HEK293T (cell line): Measurements from ENCODE around the gene STIM1.

ENCODE experiments used
- ARNT ChIP-seq: fragments of 450-650 bp; IDR thresholded peaks from 2 replicates; pipeline ENCODE4 v1.6.1; 2017; ENCODE audit warnings: mild to moderate bottlenecking
- BHLHE40 ChIP-seq: fragments of 450-650 bp; IDR thresholded peaks from 2 replicates; pipeline ENCODE4 v1.6.1; 2016; ENCODE audit warnings: mild to moderate bottlenecking, moderate library complexity, borderline replicate concordance
- ELF4 ChIP-seq: fragments of 450-650 bp; IDR thresholded peaks from 2 replicates; pipeline ENCODE4 v1.6.1; 2017; ENCODE audit warnings: antibody characterized with exemption
- FOXA1 ChIP-seq: fragments of 450-650 bp; IDR thresholded peaks from 2 replicates; pipeline ENCODE4 v1.6.1; 2016; ENCODE audit warnings: mild to moderate bottlenecking
- FOXK2 ChIP-seq: fragments of 450-650 bp; IDR thresholded peaks from 2 replicates; pipeline ENCODE4 v1.6.1; 2016; ENCODE audit warnings: mild to moderate bottlenecking
- FOXM1 ChIP-seq: fragments of 450-650 bp; IDR thresholded peaks from 2 replicates; pipeline ENCODE4 v1.6.1; 2017; ENCODE audit warnings: mild to moderate bottlenecking, borderline replicate concordance
- HDGF ChIP-seq: fragments of 450-650 bp; IDR thresholded peaks from 2 replicates; pipeline ENCODE4 v1.6.1; 2017; ENCODE audit warnings: antibody characterized with exemption, borderline replicate concordance
- L3MBTL2 ChIP-seq: fragments of 450-650 bp; conservative IDR thresholded peaks from 2 replicates; pipeline ENCODE4 v1.6.1; 2016; ENCODE audit warnings: mild to moderate bottlenecking
- LEF1 ChIP-seq: fragments of 450-650 bp; IDR thresholded peaks from 2 replicates; pipeline ENCODE4 v1.6.1; 2017; ENCODE audit warnings: mild to moderate bottlenecking, borderline replicate concordance
- SP1 ChIP-seq: fragments of 450-650 bp; IDR thresholded peaks from 2 replicates; pipeline ENCODE4 v1.6.1; 2017
- SUZ12 ChIP-seq: fragments of 450-650 bp; IDR thresholded peaks from 2 replicates; pipeline ENCODE4 v1.6.1; 2016; ENCODE audit warnings: mild to moderate bottlenecking
- TARDBP ChIP-seq: fragments of 450-650 bp; IDR thresholded peaks from 2 replicates; pipeline ENCODE4 v1.6.1; 2016
- ZNF384 ChIP-seq: fragments of 450-650 bp; IDR thresholded peaks from 2 replicates; pipeline ENCODE4 v1.6.1; 2016
- TF ChIP-seq, protein P1 (sequence below): fragments of 450-650 bp; IDR thresholded peaks from 2 replicates; pipeline ENCODE4 v1.6.1; 2016

DNA sequence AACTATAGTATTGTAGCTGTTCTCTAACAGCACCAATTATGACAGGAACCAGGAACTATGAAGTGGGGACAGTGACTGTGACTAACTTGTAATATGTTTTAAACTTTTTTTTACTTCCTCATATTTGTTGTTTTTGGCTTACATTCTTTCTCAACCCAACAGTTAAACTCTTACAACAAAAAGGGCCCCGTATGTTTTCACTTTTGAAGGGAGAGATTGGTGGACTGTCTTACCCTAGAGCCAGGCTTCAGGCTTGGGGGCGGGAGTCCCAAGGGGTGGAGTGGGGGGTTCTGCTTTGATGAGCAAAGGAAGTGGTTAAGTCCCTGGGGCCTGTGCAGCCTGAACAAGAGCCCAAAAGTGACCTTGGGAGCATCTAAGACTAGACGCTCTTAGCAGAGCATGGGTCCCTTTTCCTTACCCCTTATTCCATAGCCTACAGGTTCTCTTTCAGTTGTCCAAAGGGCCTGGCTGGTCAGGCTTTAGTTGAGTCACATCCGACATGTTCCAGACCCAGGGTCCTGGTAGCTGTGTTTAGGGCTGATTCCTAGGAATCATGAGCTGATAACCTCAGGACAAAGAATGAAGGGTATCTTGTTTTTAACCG, 38.8 kb downstream of the STIM1 start:
- TF ChIP-seq FOXA1 (no peak), ELF4 (no peak), TARDBP (no peak), FOXK2 (no peak), L3MBTL2 (no peak), ZNF384 (no peak), LEF1 (no peak), SP1 (no peak), BHLHE40 (no peak), FOXM1 (no peak), SUZ12 (no peak), HDGF (no peak), ARNT (no peak)
- TF ChIP-seq, protein P1, sequence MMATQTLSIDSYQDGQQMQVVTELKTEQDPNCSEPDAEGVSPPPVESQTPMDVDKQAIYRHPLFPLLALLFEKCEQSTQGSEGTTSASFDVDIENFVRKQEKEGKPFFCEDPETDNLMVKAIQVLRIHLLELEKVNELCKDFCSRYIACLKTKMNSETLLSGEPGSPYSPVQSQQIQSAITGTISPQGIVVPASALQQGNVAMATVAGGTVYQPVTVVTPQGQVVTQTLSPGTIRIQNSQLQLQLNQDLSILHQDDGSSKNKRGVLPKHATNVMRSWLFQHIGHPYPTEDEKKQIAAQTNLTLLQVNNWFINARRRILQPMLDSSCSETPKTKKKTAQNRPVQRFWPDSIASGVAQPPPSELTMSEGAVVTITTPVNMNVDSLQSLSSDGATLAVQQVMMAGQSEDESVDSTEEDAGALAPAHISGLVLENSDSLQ = no peak
